Cerebellar cortex (tissue), 1 donor: Measurements from ENCODE around the gene ZNF552.
"Not testable (repeated sequence)": the region's sequence is repeated elsewhere in the genome, so short reads cannot be mapped to it uniquely, and the experiment has no call there.

Experiments used
- DNase-seq: peaks from one replicate; pipeline ENCODE4 v3.0.0-alpha.2; 2015; ENCODE audit warnings: low spot score

Gene ZNF552

DNA sequence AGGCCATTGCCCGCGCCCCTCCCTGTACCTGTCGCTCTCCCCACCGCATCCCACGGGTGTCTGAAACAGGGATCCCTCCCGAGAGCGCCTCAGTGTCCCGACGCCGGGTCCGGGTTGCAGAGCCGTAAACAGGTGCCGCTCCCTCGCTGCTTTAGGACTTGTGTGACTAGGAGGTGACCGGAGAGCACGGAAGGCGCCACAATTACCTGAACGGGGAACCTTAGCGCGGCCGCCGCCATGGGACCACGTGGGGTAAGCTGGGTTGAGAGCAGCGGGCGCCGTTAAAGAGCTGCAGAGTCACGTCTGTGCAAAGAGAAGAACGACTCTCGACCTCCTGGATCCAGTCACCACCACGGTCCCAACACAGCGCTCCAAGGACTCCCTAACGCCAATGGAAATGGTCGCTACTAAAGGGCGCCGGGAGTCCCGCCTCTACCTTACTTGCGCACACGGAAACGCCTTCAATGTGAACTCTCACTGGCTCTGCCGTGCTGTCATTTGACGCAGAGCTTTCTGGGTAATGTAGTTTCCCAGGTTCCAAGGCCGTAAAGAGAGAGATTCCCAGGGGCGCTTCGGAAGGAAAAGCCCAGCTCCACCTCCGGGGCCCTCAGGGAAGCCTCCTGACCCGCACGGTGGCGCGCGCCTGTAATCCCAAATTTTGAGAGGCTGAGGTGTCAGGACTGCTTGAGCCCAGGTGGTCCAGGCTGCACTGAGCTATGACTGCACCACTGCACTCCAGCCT lies at the start of gene ZNF552:
TSS of gene ZNF552 (minus strand) at position 409 of the 742 bp plus-strand sequence. CDS start at position 239, 170 bp downstream.
- peak; percentile 98 for DNase-seq

DNA sequence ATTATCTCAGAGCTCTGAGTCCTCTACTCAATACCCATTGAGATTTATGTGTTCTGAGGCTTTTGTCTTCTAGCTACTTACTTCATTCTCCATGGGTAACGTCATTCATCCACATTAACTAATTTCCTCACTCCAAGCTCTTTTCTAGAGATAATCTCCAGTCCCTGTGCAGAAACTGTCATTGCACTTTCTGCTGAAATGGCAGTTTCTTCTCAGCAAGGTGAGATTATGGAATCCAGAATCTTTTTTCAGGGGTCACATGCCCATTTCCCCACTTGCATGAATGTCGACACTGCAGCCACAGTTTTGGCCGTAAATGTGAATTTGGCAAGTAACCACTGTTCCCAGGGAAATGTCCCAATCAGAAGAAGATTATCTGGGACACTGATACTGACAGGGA lies 47.6 kb upstream of the ZNF552 start:
- not testable (repeated sequence) for DNase-seq

DNA sequence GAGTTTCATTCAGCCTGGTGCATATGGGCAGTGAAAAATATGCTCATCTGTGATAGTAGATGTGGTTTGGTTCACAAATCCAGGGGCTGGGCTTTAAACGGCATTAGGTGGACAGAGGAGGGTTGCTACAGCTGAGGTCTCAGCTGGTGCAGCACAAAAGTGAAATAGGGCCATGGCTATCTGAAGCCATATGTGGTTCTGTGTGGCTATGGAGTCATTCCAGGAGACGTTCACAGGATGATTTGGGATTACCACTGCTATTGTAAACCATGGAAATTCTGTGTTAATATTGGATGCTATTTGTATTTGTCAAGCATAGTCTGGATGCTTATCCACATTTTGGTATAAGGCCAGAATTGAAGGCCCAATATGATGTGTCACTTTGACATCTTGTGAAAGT lies 39.4 kb upstream of the ZNF552 start:
- DNase-seq, result not testable (repeated sequence)

- DNase-seq, result not testable (repeated sequence)
Measured at GRCh38 chr19:57851812-57852603, 37.3 kb upstream of the ZNF552 start.

- DNase-seq, result no peak
Measured at GRCh38 chr19:57850553-57851017, 35.9 kb upstream of the ZNF552 start.

DNA sequence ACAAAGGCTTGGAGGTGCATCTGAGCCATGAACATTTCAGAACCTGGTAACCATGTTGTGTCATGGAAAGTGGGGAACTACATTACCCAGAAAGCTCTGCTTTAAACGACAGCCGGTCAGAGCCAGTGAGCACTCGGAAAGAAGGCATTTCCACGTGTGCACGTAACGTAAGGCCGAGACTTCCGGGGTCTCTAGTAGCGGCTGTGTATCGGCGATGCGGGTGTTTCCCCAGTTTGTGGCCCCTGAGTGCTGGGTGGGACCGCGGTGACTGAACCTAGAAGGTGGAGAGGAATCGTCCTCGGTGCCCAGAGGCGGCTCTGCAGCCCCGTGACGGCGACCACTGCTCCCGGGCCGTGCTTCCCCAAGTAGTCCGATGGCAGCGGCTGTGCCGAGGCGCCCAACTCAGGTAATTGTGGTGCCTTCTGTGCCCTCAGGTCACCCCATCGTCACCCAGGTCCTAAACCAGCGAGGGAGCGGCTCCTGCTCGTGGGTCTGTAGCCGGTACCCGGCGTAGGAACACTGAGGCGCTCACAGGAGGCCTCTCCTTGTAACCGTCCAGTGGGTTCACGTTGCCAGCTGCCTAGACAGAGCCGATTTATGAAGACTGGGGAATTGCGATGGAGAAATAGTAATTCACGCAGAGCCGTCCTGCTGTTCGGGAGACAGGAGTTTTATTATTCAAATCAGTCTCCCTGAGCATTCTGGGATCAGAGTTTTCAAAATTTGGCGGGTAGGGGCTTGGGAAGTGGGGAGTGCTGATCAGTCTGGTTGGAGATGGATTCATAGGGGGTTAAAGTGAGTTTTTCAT lies 35.2 kb upstream of the ZNF552 start, which contains the start of gene ZNF587:
TSS of gene ZNF587 (plus strand) at position 194 of the 808 bp plus-strand sequence. CDS start at position 374, 180 bp downstream.
- peak; percentile 92 for DNase-seq

DNA sequence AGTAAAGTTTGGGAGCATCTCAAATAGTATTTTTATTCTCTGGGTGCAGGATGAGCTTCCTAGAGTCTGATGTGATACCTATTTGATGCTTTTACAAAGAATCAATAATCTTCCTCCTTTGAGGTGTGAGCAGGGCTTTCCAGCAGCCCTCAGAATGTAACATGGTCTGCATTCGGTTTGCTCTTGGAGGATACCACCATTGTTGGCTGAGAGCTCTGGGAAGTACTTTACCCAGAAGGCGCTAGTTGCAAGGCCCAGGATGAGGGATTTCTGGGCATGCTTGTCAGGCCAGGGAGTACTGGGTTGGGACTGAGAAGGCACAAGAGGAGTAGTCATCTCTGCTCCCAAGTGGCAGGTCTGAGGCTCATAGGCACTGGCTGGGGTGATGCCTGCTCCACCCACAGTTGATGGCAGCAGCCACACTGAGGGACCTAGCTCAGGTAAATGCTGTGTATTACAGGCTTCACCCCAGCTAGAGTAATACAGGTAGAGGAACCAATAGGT lies 34.5 kb upstream of the ZNF552 start:
- DNase-seq, result peak; percentile 40

GRCh38 chr19:57847164-57847563 lies 32.5 kb upstream of the ZNF552 start:
- DNase-seq, result not testable (repeated sequence)

DNA sequence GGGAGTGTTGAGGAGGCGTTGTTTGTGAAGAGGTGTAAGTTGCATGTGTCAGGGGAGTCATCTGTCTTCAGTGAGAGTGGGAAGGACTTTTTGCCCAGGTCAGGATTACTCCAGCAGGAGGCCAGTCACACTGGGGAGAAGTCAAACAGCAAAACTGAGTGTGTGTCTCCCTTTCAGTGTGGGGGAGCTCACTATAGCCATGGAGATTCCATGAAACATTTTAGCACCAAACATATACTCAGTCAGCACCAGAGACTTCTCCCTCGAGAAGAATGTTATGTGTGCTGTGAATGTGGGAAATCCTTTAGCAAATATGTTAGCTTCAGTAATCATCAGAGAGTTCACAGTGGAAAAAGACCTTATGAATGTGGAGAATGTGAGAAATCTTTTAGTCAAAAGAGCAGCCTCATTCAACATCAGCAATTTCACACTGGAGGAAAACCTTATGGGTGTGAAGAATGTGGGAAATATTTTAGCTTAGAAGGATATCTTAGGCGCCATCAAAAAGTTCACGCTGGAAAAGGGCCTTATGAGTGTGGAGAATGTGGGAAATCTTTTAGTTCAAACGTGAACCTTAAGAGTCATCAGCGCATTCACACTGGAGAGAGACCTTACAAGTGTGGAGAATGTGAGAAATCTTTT lies 26.5 kb upstream of the ZNF552 start:
- no peak for DNase-seq

- not testable (repeated sequence) for DNase-seq
Measured at GRCh38 chr19:57838622-57839191, 24.0 kb upstream of the ZNF552 start.

GRCh38 chr19:57836991-57837390 lies 22.3 kb upstream of the ZNF552 start:
- DNase-seq, result not testable (repeated sequence)

GRCh38 chr19:57830071-57830602 lies 15.4 kb upstream of the ZNF552 start, which contains the start of gene ZNF587B:
TSS of gene ZNF587B (plus strand) at chr19:57830299. CDS start at chr19:57830529, 230 bp downstream.
- DNase-seq, result peak; percentile 91

DNA sequence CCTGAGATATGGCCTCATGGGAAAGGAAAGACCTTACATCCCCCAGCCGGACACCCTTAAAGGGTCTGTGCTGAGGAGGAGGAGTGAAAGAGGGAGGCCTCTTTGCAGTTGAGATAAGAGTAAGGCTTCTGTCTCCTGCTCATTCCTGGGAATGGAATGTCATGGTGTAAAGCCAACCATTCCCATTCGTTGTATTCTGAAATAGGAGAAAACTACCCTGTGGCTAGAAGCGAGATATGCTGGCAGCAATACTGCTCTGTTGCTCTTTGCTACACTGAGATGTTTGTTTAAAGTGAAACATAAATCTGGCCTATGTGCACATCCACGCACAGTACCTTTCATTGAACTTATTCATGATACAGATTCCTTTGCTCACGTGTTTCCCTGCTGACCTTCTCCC lies 14.6 kb upstream of the ZNF552 start:
- DNase-seq, result no peak

DNA sequence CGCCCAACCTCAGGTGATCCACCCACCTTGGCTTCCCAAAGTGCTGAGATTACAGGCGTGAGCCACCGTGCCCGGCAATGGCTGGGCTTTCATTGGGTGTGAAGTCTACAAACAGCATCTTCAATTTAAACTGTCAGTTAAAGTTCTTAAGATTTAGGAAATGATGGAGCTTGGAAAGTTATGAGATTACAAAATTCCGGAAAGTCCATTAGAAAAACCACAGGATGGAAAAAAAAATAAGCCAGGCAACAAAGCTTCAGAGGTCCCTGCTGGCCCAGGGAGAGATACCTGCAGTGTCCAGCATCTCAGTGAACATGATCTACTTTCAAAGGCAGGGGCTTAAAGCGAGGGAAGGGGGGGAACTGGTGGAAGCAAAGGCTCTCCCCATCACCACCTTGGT lies 10.8 kb upstream of the ZNF552 start:
- no peak for DNase-seq

- DNase-seq, result not testable (repeated sequence)
Measured at GRCh38 chr19:57823608-57824007, 8.9 kb upstream of the ZNF552 start.

- not testable (repeated sequence) for DNase-seq
Measured at GRCh38 chr19:57823155-57823554, 8.4 kb upstream of the ZNF552 start.

DNA sequence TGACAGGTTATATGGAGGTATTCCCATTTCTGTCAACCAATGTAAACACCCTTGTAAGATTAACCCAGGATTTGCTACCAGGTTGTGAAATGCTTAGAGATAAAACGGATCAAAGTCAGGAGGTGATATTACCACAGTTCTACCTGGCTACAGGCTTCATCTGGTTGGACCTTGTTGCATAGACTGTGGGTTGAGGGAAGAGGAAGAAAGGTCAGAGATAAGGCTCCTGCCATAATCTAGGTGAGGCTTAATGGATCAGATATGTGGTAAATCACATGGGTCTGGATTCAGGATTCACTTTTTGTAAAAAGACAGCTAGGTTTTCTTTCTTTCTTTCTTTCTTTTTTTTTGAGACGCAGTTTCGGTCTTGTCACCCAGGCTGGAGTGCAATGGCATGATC lies 6.8 kb upstream of the ZNF552 start:
- DNase-seq, result not testable (repeated sequence)

DNA sequence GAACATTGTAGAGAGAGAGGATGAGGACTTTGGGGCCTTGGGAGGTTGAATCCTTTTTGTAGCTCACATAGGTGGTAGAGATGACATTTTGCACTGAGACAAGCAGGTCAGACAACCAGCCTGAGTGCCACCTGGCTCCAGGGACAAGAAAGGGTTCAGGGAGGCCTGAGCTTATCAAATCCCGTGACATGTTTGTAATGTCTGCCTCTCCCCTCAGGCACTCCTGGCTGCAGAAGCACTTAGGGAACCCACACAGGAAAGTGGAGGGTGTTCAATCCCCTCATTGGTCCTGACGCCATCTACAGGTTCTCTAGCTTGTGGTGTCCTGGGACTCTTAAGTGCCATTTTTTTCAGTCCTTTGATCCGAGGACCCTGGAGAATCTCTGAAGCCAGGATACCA lies 6.4 kb upstream of the ZNF552 start:
- DNase-seq, result not testable (repeated sequence)

- no peak for DNase-seq
Measured at GRCh38 chr19:57820599-57820998, 5.9 kb upstream of the ZNF552 start.

DNA sequence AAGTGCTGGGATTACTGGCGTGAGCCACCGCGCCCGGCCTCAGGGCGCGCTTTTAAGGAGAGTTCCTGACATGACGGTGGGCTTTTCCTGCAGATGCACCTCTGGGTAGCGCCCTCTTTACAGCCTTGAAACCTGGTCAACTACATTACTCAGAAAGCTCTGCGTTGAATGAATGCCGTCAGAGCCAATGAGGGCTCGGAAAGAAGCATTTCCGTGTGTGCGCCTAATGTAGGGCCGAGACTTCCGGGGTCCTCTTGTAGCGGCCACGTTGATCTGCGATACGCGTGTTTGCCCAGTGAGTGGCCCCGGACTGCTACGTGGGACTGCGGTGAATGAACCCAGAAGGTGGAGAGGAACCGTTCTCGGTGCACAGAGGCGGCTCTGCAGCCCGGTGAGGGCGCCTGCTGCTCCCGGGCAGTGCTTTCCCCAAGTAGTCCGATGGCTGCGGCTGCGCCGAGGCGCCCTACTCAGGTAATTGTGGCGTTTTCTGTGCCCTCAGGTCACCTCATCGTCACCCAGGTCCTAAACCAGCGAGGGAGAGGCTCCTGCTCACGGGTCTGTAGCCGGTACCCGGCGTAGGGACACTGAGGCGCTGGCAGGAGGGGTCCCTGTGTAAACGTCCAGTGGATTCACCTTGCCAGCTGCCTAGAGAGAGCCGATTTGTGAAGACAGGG lies 4.9 kb upstream of the ZNF552 start:
- DNase-seq, result peak; percentile 96
